ENCODE data around the gene CDHR4.

Gene CDHR4

GRCh38 chr3:49792371-49793150 lies 7.1 kb downstream of the CDHR4 start:
- Histone ChIP-seq H3K4me3 (ENCODE audit: low read depth in 1 of 2, low read length in 2 of 2) (no peak overlapping the region), H3K36me3 (ENCODE audit: insufficient read depth, low read length) (no peaks in the 10 kb centered on the region), H4K20me1 (ENCODE audit: insufficient read depth, low read length) (no peaks in the 10 kb centered on the region), H3K4me1 (ENCODE audit: insufficient read depth, low read length) (peaks cover 4% of the 10 kb centered on the region), H3K27ac (ENCODE audit: low read length) (no peak overlapping the region), H3K4me2 (ENCODE audit: insufficient read depth, low read length) (no peak overlapping the region), H3K79me2 (ENCODE audit: insufficient read depth, low read length) (no peaks in the 10 kb centered on the region), H2AFZ (ENCODE audit: low read depth, low read length) (no peak overlapping the region), H3K27me3 (ENCODE audit: insufficient read depth, low read length, poor library complexity) (no peaks in the 10 kb centered on the region), H3K9me3 (ENCODE audit: insufficient read depth, low read length, severe bottlenecking) (no peaks in the 10 kb centered on the region), H3K9ac (ENCODE audit: low read depth, low read length) (no peak overlapping the region)
- TF ChIP-seq CTCF (IDR thresholded peaks at IDR 0.05; ENCODE audit: borderline replicate concordance, extremely low read depth, low read length, poor library complexity, severe bottlenecking): no peak
- TF ChIP-seq EZH2 (IDR thresholded peaks at IDR 0.05; ENCODE audit: borderline replicate concordance, low read depth, low read length, severe bottlenecking): no peak
- DNase-seq (no peak), ATAC-seq (ENCODE audit: insufficient read depth, low read depth) (no peak)

- Histone ChIP-seq H4K20me1 (ENCODE audit: insufficient read depth, low read length) (no peaks in the 10 kb centered on the region), H3K9me3 (ENCODE audit: insufficient read depth, low read length, severe bottlenecking) (no peaks in the 10 kb centered on the region), H3K36me3 (ENCODE audit: insufficient read depth, low read length) (no peaks in the 10 kb centered on the region), H3K27ac (ENCODE audit: low read length) (no peak overlapping the region), H3K27me3 (ENCODE audit: insufficient read depth, low read length, poor library complexity) (no peaks in the 10 kb centered on the region), H3K4me1 (ENCODE audit: insufficient read depth, low read length) (peaks cover 14% of the 10 kb centered on the region), H3K79me2 (ENCODE audit: insufficient read depth, low read length) (peaks cover 6% of the 10 kb centered on the region), H3K4me2 (ENCODE audit: insufficient read depth, low read length) (no peak overlapping the region), H2AFZ (ENCODE audit: low read depth, low read length) (no peak overlapping the region), H3K9ac (ENCODE audit: low read depth, low read length) (no peak overlapping the region), H3K4me3 (ENCODE audit: low read depth in 1 of 2, low read length in 2 of 2) (no peak overlapping the region)
- ATAC-seq (ENCODE audit: insufficient read depth, low read depth) (no peak), DNase-seq (no peak)
- no peak for TF ChIP-seq CTCF (IDR thresholded peaks at IDR 0.05; ENCODE audit: borderline replicate concordance, extremely low read depth, low read length, poor library complexity, severe bottlenecking)
- no peak for TF ChIP-seq EZH2 (IDR thresholded peaks at IDR 0.05; ENCODE audit: borderline replicate concordance, low read depth, low read length, severe bottlenecking)
Observed at GRCh38 chr3:49791571-49791970, 8.1 kb downstream of the CDHR4 start.

- peaks cover 11% of the 10 kb centered on the region for H3K79me2 ChIP-seq (ENCODE audit: insufficient read depth, low read length)
Observed at GRCh38 chr3:49790626-49791411, 8.9 kb downstream of the CDHR4 start.

More at GRCh38 chr3:49790626-49791411, 8.9 kb downstream of the CDHR4 start:
- Histone ChIP-seq H3K4me3 (ENCODE audit: low read depth in 1 of 2, low read length in 2 of 2) (no peak overlapping the region), H3K36me3 (ENCODE audit: insufficient read depth, low read length) (no peaks in the 10 kb centered on the region; the same call in 1 of the 2 replicates), H2AFZ (ENCODE audit: low read depth, low read length) (no peak overlapping the region), H3K27ac (ENCODE audit: low read length) (no peak overlapping the region), H3K27me3 (ENCODE audit: insufficient read depth, low read length, poor library complexity) (no peaks in the 10 kb centered on the region), H4K20me1 (ENCODE audit: insufficient read depth, low read length) (no peaks in the 10 kb centered on the region; the same call in 1 of the 2 replicates), H3K9ac (ENCODE audit: low read depth, low read length) (no peak overlapping the region), H3K9me3 (ENCODE audit: insufficient read depth, low read length, severe bottlenecking) (no peaks in the 10 kb centered on the region), H3K4me1 (ENCODE audit: insufficient read depth, low read length) (peaks cover 14% of the 10 kb centered on the region), H3K4me2 (ENCODE audit: insufficient read depth, low read length) (no peak overlapping the region)
- no peak for DNase-seq
- no peak for TF ChIP-seq EZH2 (IDR thresholded peaks at IDR 0.05; ENCODE audit: borderline replicate concordance, low read depth, low read length, severe bottlenecking)
- TF ChIP-seq CTCF (IDR thresholded peaks at IDR 0.05; ENCODE audit: borderline replicate concordance, extremely low read depth, low read length, poor library complexity, severe bottlenecking): no peak
- ATAC-seq (ENCODE audit: insufficient read depth, low read depth): no peak

Measured in DND-41 (cell line).